Spleen (tissue), 7 donors: ENCODE results near the gene CDKN2C.
"Not testable (repeated sequence)": the region's sequence is repeated elsewhere in the genome, so short reads cannot be mapped to it uniquely, and the experiment has no call there.

ENCODE experiments used
- POLR2AphosphoS5 ChIP-seq, 3 donors: sonication (generic); formaldehyde crosslinking; IDR thresholded peaks; one replicate each; pipeline ENCODE4 v1.5.1; 2017; ENCODE audit warnings: antibody characterized with exemption in 3 of 3
- TF ChIP-seq, protein P1 (sequence below), 11 experiments: fragments of 200-600 bp in 7 of 11; fragments of 450-650 bp in 4 of 11; sonication (generic) in 4 of 11; IDR thresholded peaks in 8 of 11; conservative IDR thresholded peaks in 3 of 11; 1 replicate in 7 of 11; 2 replicates in 4 of 11; pipeline versions ENCODE4 v1.4.0 to v1.8.0; 2016 to 2021; ENCODE audit warnings: antibody characterized with exemption in 11 of 11, inconsistent platforms in 4 of 11, mild to moderate bottlenecking in 1 of 11
- donor health status: DM: no; HTN: no; CAD: no; lungs with moderate emphysema.
- donor health status: DM: no; HTN: no; CAD: no.
- donor health status: DM: no; HTN: no; CAD: no.

DNA sequence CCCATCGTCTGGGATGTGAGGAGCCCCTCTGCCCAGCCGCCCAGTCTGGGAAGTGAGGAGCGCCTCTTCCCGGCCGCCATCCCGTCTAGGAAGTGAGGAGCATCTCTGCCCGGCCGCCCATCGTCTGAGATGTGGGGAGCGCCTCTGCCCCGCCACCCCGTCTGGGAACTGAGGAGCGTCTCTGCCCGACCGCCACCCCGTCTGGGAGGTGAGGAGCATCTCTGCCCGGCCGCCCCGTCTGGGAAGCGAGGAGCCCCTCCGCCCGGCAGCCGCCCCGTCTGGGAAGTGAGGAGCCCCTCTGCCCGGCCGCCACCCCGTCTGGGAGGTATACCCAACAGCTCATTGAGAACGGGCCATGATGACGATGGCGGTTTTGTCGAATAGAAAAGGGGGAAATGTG lies 17.5 kb upstream of the CDKN2C start:
- TF ChIP-seq, protein P1, sequence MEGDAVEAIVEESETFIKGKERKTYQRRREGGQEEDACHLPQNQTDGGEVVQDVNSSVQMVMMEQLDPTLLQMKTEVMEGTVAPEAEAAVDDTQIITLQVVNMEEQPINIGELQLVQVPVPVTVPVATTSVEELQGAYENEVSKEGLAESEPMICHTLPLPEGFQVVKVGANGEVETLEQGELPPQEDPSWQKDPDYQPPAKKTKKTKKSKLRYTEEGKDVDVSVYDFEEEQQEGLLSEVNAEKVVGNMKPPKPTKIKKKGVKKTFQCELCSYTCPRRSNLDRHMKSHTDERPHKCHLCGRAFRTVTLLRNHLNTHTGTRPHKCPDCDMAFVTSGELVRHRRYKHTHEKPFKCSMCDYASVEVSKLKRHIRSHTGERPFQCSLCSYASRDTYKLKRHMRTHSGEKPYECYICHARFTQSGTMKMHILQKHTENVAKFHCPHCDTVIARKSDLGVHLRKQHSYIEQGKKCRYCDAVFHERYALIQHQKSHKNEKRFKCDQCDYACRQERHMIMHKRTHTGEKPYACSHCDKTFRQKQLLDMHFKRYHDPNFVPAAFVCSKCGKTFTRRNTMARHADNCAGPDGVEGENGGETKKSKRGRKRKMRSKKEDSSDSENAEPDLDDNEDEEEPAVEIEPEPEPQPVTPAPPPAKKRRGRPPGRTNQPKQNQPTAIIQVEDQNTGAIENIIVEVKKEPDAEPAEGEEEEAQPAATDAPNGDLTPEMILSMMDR (IDR thresholded peaks at IDR 0.05 in 8 of 11, conservative IDR thresholded peaks at IDR 0.05 in 3 of 11): not testable (repeated sequence)
- TF ChIP-seq POLR2AphosphoS5 (IDR thresholded peaks at IDR 0.05): not testable (repeated sequence)
